Fibroblast of mammary gland (primary cell): ENCODE results near the gene TRAPPC13.

Experiments used
- DNase-seq: peaks from one replicate; pipeline ENCODE4 v3.0.0-alpha.2; 2010; ENCODE audit warnings: low read depth
- H3K4me3 ChIP-seq: 2 replicates; pipeline ENCODE4 v1.5.1; 2011; ENCODE audit warnings: low read depth, mild to moderate bottlenecking, low read length, moderate library complexity; ENCODE audit not compliant: control insufficient read depth
- TF ChIP-seq, protein P1 (sequence below): conservative IDR thresholded peaks from 2 replicates; pipeline ENCODE4 v1.5.1; 2011; ENCODE audit warnings: low read depth, low read length, inconsistent platforms; ENCODE audit not compliant: control insufficient read depth, insufficient read depth

TRAPPC13 gene

DNA sequence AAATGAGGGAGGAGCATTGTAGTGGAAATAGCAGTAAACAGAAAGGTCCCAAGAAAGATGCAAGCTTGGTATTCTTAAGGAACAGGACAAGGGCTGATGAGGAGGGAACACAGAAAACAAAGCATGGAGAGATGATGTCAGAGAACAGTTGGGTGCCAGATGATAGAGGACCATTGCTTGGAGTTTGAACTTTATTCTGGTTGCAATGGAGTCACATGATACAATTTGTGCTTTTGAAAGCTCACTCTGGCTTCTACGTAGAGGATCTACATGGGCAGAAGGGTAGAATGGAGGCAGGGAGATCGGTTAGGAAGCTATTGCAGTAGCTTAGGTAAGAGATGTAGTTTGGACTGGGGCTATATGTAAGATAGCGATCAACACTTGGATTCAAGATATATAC is 57.3 kb downstream of the TRAPPC13 start:
- TF ChIP-seq, protein P1, sequence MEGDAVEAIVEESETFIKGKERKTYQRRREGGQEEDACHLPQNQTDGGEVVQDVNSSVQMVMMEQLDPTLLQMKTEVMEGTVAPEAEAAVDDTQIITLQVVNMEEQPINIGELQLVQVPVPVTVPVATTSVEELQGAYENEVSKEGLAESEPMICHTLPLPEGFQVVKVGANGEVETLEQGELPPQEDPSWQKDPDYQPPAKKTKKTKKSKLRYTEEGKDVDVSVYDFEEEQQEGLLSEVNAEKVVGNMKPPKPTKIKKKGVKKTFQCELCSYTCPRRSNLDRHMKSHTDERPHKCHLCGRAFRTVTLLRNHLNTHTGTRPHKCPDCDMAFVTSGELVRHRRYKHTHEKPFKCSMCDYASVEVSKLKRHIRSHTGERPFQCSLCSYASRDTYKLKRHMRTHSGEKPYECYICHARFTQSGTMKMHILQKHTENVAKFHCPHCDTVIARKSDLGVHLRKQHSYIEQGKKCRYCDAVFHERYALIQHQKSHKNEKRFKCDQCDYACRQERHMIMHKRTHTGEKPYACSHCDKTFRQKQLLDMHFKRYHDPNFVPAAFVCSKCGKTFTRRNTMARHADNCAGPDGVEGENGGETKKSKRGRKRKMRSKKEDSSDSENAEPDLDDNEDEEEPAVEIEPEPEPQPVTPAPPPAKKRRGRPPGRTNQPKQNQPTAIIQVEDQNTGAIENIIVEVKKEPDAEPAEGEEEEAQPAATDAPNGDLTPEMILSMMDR: no peak
- DNase-seq: no peak
- H3K4me3 ChIP-seq: no peak overlapping the region

DNA sequence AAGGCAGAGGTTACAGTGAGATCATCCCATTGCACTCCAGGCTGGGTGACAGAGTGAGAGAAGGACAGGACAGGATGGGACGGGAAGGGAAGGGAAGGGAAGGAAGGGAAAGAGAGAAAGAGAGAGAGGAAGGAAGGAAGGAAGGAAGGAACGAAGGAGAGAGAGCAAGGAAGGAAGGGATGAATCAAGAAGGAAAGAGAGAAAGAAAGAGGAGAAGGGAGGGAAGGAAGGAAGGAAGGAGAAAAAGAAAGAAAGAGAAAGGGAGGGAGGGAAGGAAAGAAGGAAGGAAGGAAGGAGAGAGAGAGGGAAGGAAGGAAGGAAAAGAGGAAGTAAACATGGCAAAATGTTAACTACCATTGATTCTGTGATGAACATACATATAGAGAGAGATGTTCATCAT is 68.3 kb downstream of the TRAPPC13 start:
- H3K4me3 ChIP-seq: no peak overlapping the region
- DNase-seq: no peak
- TF ChIP-seq, protein P1: no peak

DNA sequence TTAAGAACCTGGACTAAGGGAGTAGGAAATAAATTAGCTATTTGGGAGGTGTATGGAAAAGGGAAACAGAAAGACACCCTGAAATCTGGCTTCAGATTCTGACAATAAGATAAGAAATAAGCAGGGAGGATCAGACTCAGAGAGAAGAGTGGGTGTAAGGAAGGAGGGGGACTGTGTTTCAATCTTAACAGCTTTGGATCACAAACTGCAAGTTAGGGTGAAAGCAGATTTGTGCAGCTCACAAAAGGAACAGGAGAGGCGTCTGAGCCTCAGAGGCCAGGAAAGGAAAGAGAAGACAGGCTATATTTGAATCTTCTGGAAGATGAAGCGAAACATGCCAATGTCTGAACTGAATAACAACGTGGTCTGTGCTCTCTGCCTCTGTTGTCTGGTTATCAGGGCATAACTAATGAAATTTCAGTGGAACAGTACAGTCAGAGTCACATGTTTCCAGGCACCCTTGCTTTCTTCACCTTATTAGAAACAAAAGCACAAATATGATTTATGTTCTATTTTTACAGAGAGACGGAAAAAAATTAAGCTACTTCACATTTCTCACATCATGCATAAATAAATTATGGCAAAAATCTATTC is 70.4 kb downstream of the TRAPPC13 start:
- TF ChIP-seq, protein P1: no peak
- no peak for DNase-seq
- H3K4me3 ChIP-seq: no peak overlapping the region

DNA sequence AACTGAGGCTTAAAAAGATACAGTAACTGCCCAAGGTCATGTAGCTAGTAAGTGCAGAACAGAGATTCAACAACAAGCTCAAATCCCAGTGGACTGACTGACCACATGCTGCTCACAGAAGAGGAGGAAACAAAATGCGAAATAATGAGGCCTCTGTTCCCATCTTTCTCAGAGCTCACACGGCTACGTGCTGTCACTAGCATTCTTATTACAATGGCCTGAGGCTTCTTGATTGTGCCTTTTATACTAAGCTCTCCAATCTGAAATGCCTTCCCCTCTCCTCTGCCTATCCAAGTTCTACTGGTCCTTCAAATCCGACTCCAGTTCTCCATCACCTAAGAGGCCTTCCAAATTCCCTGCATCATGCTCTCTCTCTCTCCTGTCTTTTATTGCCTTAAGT is 71.1 kb downstream of the TRAPPC13 start:
- TF ChIP-seq, protein P1: no peak
- no peak overlapping the region for H3K4me3 ChIP-seq
- no peak for DNase-seq

DNA sequence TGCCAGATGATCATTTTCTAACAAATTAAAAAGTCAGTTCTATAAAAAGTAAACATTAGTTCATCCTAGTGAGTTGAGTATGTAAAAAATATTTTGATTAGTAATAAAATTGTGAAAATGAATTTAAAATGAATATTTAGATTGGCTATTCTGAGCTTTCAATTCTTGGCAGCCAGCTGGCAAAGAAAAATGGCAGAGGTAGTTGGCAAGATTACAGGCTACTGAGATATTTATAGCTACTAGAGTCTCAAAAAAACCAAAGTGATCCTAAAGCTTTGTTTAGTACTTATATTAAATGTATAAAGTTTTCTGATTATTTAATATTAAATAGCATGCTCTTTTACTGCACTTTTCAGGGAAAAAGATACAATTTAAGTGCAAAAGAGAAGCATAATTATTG is 72.1 kb downstream of the TRAPPC13 start:
- TF ChIP-seq, protein P1: no peak
- H3K4me3 ChIP-seq: no peak overlapping the region
- no peak for DNase-seq

DNA sequence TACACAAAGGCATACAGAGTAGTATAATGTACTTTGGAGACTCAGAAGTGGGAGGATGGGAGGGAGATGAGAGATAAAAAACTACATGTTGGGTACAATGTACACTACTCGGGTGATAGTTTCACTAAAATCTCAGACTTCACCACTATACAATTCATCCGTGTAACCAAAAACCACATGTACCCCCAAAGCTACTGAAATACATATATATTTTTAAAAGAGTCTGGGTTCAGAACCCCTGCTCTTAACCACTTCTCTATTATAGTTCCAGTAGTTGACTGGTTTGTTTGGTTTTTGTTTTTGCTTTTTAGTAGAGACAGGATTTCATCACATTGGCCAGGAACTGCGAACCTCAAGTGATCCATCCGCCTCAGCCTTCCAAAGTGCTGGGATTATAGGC is 74.5 kb downstream of the TRAPPC13 start:
- no peak for DNase-seq

DNA sequence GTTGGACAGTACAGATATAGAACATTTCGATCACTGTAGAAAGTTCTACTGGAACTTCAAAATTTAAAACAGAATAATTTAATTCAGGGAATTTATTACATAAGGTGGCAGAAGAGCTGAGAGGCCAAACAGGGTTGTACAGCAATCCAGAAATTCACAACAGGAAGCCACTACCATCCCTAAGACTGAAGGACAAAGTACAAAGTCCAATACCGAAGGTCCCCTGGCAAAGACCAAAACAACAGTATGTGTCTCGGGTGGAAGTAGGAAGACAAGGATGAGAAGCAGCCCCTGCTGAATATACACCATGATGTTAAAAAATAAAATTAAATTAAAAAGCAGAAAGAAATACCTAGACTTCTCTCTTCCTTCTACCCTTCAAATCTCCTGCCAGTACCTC is 77.2 kb downstream of the TRAPPC13 start:
- no peak overlapping the region for H3K4me3 ChIP-seq
- DNase-seq: no peak
- TF ChIP-seq, protein P1: no peak

More for the DNA sequence above, 74.5 kb downstream of the TRAPPC13 start:
- no peak overlapping the region for H3K4me3 ChIP-seq
- TF ChIP-seq, protein P1: no peak
